ENCODE results near the gene GRIK1. TPM values are rescaled to one million over a fixed set of nuclear protein-coding genes. Genes with fewer than 3 reads are reported as not detected.

GRIK1 gene
- total RNA-seq, 2 donors from 2014 or later, result 0.11 TPM; not detected in 1

GRCh38 chr21:29640080-29640508 lies 299.7 kb downstream of the GRIK1 start:
- no peak for TF ChIP-seq CTCF (IDR thresholded peaks at IDR 0.05)
- H3K4me1 ChIP-seq, result no peaks in the 10 kb centered on the region
- no peaks in the 10 kb centered on the region for H3K9me3 ChIP-seq
- no peaks in the 10 kb centered on the region for H3K36me3 ChIP-seq
- no peak overlapping the region for H3K4me3 ChIP-seq
- intact Hi-C loops (cut with DNase I), result no loop called here
- H3K27ac ChIP-seq, result no peak overlapping the region
- no peaks in the 10 kb centered on the region for H3K27me3 ChIP-seq
- DNase-seq, result no peak
- no peak overlapping the region for H3K9ac ChIP-seq (ENCODE audit: low read depth in 2 of 2, low read length in 2 of 2)

- H3K27ac ChIP-seq, result no peak overlapping the region
- H3K4me1 ChIP-seq, result no peaks in the 10 kb centered on the region
- DNase-seq, result no peak
- intact Hi-C loops (cut with DNase I), result no loop called here
- no peaks in the 10 kb centered on the region for H3K36me3 ChIP-seq
- H3K9me3 ChIP-seq, result no peaks in the 10 kb centered on the region
- H3K4me3 ChIP-seq, result no peak overlapping the region
- no peaks in the 10 kb centered on the region for H3K27me3 ChIP-seq
- no peak overlapping the region for H3K9ac ChIP-seq (ENCODE audit: low read depth in 2 of 2, low read length in 2 of 2)
- no peak for TF ChIP-seq CTCF (IDR thresholded peaks at IDR 0.05)
Measured at GRCh38 chr21:29639366-29640079, 300.3 kb downstream of the GRIK1 start.

GRCh38 chr21:29638761-29639327 lies 301.0 kb downstream of the GRIK1 start:
- no peak for DNase-seq
- TF ChIP-seq CTCF (IDR thresholded peaks at IDR 0.05), result no peak
- Histone ChIP-seq H3K9ac (ENCODE audit: low read depth in 2 of 2, low read length in 2 of 2) (no peak overlapping the region), H3K27ac (no peak overlapping the region), H3K27me3 (no peaks in the 10 kb centered on the region), H3K4me1 (no peaks in the 10 kb centered on the region), H3K4me3 (no peak overlapping the region), H3K9me3 (no peaks in the 10 kb centered on the region), H3K36me3 (no peaks in the 10 kb centered on the region)
- intact Hi-C loops (cut with DNase I), result no loop called here

- no peaks in the 10 kb centered on the region for H3K4me1 ChIP-seq
- H3K9me3 ChIP-seq, result no peaks in the 10 kb centered on the region
- no peak overlapping the region for H3K9ac ChIP-seq (ENCODE audit: low read depth in 2 of 2, low read length in 2 of 2)
- TF ChIP-seq CTCF (IDR thresholded peaks at IDR 0.05), result no peak
- DNase-seq, result no peak
- no peak overlapping the region for H3K27ac ChIP-seq
- no peak overlapping the region for H3K4me3 ChIP-seq
- no peaks in the 10 kb centered on the region for H3K27me3 ChIP-seq
- no peaks in the 10 kb centered on the region for H3K36me3 ChIP-seq
- intact Hi-C loops (cut with DNase I), result no loop called here
Measured at GRCh38 chr21:29638138-29638537, 301.7 kb downstream of the GRIK1 start.

- DNase-seq, result no peak
- Histone ChIP-seq H3K4me3 (no peak overlapping the region), H3K9me3 (no peaks in the 10 kb centered on the region), H3K27me3 (no peaks in the 10 kb centered on the region), H3K9ac (ENCODE audit: low read depth in 2 of 2, low read length in 2 of 2) (no peak overlapping the region), H3K36me3 (no peaks in the 10 kb centered on the region), H3K4me1 (no peaks in the 10 kb centered on the region), H3K27ac (no peak overlapping the region)
- no peak for TF ChIP-seq CTCF (IDR thresholded peaks at IDR 0.05)
- intact Hi-C loops (cut with DNase I), result no loop called here
Measured at GRCh38 chr21:29637553-29637952, 302.2 kb downstream of the GRIK1 start.

All from colonic mucosa (tissue), 4 donors.